GM12874 (cell line): ENCODE measurements around the gene SGCD.

Experiments
- CTCF ChIP-seq: IDR thresholded peaks from 2 replicates; pipeline ENCODE4 v1.5.1; 2011; ENCODE audit warnings: low read depth, mild to moderate bottlenecking, control low read depth, low read length, moderate library complexity; ENCODE audit not compliant: insufficient read depth

Gene SGCD

GRCh38 chr5:156414391-156414790 is 87.4 kb downstream of the SGCD start:
- TF ChIP-seq CTCF, result no peak

GRCh38 chr5:156419661-156420060 is 92.7 kb downstream of the SGCD start:
- TF ChIP-seq CTCF, result no peak

- no peak for TF ChIP-seq CTCF
Observed at GRCh38 chr5:156420665-156421064, 93.7 kb downstream of the SGCD start.

GRCh38 chr5:156421798-156422197 is 94.8 kb downstream of the SGCD start:
- TF ChIP-seq CTCF, result no peak

GRCh38 chr5:156423597-156423996 is 96.6 kb downstream of the SGCD start:
- TF ChIP-seq CTCF, result no peak

- no peak for TF ChIP-seq CTCF
Observed at GRCh38 chr5:156427315-156427714, 100.4 kb downstream of the SGCD start.

GRCh38 chr5:156431956-156432829 is 105.2 kb downstream of the SGCD start:
- no peak for TF ChIP-seq CTCF

GRCh38 chr5:156432830-156433105 is 105.8 kb downstream of the SGCD start:
- TF ChIP-seq CTCF, result no peak
